Hypothalamus (tissue), 51 donors: Measurements from ENCODE around the gene SYN1.

Experiments
- DNase-seq, 51 donors: peaks; one replicate each; lab custom pipeline; 2025; lab: John Stamatoyannopoulos, UW

The SYN1 gene

DNA sequence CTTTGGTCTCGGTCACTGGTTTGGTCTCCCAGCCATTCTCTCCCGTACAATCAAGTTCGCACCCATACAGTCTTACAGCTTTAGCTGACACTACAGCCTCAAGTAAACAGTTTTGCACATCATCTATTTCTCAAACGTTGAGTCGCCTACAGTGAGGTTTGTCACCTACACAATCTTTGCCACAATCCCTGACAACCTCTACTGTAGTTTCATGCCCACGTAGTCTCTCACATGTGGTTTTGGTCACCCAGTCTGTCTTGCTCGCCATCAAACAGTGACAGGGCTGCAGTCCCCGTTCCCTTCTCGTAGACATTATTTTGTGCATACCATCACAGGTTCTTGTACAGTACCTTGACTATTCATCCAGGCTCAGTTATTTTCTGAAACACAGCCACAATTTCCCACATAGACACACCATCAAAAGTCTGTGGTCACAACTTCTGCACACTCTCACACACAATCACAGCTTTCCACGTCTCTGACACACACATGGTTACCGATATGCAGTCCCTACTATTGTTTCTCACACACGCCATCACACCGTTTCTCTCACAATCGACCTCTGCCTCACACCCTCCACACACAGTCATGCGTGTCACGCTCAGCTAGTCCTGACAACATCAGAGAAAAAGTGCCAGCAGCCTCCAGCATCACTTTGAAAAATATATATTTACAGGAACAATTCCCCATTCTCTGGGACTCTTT is 15.4 kb upstream of the SYN1 start:
- DNase-seq, result no peak

DNA sequence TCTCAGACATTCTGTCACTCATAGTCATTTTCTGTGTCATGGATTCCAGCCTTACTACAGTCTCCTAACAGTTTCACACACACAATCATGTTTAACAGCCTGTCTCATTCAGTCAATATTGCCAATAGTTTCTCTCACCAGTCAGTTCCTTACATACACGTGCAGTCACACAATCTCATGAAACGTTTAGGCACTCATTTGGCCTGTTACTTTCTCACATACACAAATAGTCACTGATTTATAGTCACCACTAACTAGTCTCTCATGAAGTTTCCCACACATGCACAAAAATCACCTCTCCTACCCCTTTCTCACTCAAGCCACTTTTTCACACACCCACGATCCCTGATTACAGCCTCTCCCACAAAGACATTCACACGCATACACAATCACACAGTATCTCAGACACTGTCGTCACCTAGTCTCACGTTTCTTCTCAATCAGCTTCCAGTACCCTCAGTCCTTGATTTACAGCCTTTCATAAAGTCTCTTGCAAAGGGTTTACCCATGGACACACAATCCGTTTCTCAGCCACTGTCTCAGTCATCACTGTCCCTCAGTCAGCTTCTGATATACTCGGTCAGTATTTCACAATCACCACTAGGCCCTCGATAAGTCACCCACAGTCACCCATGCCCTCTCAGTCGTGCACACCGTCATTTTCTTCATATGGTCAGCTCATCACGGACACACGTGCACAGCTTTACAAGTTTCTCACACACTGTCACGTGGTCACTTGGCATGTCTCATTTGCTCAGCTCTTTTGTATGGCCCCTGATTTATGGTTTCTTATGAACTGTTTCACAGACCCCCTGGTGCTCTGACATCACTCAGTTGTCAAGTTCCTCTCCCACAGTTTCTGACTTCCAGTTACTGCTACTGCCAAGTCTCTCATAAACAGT is 14.3 kb upstream of the SYN1 start:
- no peak for DNase-seq

DNA sequence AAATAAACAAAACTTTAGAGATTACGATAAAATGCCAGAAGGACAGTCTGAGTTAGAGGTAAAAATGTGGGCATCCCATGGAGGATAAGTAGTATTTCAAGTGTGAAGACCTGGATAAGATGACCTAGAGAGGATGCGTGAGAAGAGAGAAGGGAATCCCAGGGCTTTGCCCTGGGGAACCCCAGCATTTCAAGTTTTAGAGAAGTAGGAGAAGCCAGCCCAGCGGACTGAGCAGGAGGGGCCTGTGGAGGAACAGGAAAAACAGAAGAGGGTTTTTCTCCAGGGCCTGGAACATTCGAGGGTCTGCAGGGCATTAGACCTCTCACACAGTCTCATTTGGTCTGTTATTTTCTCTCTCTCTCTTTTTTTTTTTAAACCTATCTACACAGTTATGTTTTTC is 13.0 kb upstream of the SYN1 start:
- DNase-seq, result no peak

DNA sequence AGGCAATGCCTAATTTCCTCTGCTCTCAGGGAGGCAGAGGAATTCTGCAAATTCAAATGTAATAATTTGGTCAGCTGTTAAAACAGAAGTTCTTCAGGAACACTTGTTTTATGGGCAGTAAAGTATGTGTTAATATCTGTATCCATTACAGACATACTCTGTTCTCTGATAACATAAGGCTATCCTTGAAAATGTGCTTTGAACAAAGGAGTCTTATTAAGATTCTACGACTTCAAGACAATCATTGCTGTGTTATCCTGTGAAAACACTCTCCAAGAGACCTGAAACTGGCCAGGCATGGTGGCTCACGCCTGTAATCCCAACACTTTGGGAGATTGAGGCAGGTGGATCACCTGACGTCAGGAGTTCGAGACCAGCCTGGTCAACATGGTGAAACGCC is 12.0 kb upstream of the SYN1 start:
- no peak for DNase-seq

DNA sequence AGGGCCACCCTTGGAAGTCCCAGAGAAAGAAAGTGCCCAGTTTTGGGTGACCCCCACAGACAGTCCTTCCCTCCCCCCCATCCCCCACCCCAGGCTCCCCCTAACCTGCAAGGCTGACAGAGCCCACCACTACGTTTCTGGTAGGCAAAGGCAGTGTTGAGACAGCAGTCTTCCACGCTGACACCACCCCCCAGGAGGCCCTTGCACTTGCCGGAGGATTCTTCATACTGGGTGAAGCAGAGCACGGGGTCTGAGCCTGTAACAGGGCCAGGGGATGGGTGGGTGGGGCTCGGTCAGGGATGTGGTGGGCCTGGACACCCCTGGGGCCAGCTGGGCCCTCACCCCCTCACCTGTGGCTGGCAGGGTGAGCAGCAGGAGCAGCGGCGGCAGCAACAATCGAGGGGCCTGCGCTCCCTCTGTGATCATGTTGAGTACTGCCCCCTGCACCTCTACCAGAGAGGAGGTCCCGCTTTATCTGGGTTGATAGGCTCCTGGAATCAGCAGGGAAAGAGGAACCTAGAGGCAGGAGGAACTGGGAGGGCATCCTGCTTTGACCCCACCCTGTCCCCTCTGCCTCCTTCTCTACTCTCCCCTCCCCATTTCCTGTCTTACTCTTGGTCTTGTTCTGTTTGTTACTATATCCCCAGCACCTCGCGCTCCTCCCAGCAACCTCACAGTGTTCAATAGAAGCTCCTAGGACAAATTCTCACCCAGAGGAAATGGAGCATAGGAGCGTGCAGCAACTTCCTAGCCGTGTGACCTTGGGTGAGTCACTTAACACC is 10.0 kb upstream of the SYN1 start, which contains the start of gene CFP:
CFP (minus strand) TSS at position 512 of the 782 bp plus-strand sequence; CDS start at position 426, 86 bp downstream.
- DNase-seq, result no peak

DNA sequence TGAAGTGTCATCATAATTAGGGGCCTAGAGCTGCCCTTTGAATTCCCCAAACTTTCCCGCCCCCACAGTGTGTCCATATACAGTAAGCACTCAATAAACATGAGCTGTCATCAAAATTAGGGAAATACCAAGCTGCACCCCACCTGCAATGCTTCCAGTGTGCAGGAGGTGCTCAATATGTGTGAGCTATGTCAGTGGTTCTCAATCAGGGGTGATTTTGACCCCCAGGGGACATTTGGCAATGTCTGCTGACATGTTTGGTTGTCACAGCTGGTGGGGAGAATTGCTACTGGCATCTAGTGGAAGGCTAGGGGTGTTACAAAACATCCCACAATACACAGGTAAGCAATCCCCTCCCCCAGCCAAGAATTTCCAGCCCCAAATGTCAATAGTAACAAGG is 9.3 kb upstream of the SYN1 start:
- no peak for DNase-seq

DNA sequence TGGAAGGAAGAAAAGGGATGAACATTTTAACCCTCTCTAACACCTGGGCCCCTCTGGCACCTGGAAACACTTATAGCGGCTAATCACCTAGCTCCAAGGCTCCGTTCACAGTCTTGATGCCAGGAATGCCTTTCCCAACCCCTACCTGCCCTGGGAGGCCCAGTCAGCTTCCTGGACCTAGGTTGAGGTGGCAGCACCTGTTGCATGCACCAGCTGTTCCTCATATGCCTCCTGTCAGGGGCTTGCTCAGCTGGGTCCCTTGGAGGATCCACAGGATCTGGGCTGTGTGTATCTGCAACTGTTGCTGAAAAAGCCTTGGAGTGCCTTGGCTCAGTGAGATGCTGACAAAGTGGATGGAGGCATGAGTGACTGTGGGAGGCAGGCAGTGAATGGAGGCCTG is 5.7 kb upstream of the SYN1 start:
- no peak for DNase-seq

DNA sequence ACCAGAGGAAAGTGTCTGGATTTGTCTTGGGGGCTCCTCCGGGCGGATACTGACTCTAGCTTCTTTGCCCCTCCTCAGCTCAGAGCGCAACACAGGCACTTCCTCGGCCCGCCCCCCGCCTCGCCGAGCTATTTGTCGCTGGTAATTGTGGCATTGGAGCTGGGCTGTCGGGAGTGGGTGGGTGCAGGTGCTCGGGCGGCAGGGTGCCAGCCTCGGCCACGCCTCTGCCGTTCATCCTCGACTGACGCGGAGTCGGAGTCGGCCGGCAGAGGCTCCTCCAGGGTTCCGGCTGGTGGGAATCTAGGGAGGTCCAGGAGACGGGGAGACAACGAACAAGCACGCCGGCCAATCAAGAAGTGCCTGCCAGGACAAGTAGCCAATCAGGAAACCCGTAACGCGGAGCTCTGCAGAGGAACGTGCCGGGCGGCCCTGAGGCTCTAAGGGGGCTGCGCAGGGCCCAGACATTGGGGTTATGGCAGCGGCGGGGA is 3.9 kb upstream of the SYN1 start:
- DNase-seq, result peak in 43 of 51 donors; percentile 3 to 73 (median 32)

DNA sequence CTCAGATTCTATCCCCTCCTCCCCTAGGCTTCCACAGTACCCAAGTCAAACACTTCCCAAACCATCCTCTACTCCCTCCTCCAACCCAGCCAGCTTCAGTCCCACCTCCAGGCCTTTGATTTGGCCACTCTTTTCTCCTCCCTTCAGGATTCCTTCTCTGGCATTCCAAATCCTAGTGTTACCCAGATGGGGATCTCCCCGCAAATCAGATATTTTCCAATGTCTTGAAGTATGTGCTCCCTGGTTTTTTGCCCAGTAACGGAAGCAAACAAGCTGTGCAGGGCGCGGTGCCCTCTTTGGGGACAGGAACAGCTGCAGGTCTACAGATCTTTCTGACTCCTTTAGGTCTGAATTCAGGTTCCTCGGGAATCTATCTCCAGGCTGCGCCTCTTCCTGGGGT is 2.2 kb upstream of the SYN1 start:
- no peak for DNase-seq

DNA sequence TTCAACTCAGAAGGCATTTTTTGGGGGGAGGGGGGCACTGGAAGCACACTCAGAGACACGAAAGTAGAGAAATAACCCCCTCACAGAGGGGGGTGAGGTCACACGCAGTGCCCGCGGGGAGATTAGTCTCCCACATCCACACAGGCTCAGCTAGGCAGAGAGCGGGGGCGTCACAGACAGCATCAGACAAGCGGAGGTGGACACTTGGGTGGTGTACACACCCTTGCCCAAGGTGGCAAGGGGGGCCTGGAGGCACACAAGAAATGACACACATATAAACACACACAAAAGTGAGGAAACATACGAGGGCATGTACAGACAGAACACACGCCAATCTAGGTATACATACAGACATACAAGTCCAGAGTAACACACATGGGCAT is 637 bp upstream of the SYN1 start:
- peak in 1 of 51 donors; percentile 32 for DNase-seq

DNA sequence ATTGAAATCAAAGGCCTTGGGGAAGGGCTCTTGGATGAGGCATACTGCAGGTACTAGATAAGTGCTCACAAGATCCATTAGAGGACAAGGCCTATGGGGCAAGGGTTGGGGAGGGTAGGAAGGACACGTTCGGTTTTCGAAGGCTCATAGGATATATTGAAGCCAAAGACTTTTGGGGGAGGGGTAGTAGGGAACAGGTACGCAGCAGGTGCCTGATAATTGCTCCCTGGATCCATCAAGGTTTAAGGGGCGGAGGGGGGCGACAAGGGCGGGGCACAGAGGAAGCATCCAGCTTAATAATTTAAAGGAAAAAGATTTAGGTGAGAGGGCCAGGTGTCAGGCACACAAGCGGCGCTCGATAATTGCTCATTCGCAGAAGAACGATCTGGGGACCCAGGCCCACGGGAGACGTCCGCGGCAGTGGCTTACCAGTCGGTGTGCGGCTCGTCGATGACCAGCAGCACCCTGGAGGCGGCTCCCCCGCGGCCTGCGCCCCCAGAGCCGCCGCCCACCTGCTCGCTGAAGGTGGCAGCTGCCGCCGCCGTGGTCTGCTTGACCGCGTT is 653 bp downstream of the SYN1 start:
- DNase-seq, result no peak

DNA sequence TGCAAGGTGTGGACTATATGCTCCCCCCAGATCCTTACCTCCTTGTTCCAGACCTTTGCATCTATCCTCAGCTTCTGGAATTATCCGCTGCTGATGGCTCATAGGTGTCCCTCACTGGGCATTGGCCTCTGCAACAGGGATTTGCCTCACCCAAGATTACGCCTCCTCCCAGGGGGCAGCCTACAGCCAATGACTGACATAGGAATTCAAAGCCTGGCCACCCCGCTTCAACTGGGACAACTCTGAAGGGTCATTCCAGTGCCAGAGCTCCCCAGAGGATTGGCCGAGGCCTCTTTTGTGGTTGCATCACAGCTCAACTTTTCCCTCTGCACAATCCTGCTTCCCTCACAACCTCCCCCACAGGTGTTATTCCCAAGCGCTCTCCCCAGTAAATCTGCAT is 5.0 kb downstream of the SYN1 start:
- no peak for DNase-seq

DNA sequence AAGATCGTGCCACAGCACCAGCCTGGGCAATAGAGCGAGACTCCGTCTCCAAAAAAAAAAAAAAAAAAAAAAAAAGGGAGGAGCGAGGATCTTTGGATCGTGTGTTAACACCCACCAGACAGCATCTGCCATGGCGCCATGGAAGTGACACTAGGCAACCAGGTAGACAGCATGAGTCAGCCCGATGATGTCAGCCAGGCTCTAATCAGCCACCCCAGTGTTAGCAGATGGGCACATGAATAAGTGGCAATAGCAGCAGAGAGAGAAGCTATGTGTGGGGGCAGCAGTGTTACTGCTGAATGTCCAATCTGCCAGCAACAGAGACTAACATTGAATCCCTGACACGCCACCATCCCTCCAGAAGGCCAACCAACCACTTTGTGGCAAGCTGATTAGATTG is 6.6 kb downstream of the SYN1 start:
- DNase-seq, result peak in 2 of 51 donors; percentile 16 to 54

DNA sequence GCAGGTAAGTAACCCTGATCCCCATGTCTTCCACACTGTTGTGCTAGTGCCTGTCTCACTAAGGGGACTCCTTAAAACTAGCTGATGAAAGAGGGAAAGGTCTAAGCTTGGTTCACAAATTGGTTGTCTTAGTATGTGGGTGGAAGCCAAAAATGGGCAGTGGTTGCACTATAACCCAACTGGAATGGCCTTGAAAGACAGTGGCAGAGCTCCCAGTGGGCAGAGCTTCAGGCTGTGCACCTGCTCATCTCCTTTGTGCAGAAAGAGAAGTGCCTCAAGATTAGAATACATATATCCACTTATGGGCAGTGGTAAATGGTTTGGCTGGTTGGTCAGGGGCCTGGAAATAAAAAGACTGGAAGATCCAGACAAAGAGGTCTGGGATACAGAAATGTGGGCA is 7.2 kb downstream of the SYN1 start:
- no peak for DNase-seq

DNA sequence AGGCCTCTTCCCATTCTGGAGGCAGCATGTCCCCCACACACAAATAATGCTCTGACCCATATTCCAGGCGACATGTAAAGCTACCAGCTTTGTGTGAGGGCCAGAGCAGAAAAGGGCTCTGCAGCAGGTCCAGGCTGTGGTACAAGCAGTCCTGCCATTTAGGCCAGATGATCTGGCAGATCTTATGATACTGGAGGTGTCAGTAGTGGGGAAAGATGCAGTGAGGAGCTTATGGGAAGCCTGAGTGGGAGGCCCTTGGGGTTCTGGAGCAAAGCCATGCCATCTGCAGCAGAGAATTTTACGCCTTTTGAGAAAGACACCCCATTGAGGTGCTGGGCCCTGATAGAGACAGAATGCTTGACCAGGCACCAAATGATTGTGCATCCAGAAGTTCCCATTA is 7.7 kb downstream of the SYN1 start:
- DNase-seq, result no peak

DNA sequence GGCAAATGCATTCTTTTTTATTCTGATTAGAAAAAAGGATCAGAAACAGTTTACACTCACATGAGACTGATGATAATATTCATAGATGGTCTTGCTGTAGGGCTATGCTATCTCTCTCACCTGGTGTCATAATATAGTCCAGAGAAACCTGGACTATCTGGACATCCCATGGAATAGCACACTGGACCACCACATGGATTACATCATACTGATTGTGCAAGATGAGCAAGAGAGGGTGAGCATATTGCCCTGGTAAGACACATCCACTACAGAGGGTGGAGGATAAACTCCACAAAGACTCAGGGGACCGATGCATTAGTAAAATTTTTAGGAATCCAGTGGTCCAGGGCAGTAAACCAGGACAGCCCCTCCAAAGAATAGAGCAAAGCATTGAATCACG is 8.2 kb downstream of the SYN1 start:
- no peak for DNase-seq

DNA sequence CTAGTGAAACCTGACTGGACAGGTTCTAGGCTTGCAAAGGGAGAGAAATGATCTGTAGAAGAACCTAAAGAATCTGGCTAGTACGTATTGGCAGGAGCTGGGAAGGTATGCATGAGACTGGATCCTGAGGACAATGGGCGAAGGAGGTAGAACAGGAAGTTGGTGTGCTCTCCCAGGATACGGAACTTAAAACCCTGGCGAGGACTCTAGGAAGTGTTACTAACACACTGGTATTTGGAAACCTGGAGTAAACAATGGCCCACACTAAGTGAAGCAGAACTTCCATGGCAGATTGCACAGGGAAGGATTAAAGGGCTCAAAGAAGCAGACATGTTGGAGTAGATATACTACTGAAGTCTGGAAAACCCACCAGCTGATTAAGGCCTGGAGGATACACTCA is 9.1 kb downstream of the SYN1 start:
- DNase-seq, result no peak

DNA sequence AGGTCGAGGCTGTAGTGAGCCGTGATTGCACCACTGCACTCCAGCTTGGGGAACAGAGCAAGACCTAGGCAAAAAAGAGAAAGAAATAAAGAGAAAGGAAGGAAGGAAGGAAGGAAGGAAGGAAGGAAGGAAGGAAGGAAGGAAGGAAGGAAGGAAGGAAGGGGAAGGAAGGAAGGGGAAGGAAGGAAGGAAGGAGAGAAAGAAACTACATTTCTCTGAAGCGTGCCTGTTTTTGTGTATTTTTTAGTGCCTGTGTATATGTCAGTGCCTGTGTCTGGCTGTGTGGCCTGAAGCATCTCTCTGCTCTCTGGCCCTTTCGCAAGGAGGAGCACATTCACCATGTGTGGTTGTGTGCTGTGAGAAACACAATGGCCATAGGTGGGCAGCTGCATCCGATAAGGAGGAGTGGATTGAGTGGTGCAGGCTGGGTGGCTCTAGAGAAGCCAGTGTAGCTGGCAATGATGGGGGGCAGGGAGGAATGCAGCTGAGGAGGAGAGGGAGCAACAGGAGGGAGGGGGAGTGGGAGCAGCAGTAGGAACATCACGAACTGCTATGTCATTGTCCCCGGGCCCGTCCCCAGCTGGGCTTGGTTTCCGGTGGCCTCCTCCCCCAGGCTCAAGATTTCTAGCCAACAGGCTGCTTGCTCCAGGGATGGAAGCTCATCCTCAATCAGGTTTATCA is 11.4 kb downstream of the SYN1 start:
- peak in 11 of 51 donors; percentile 1 to 55 (median 5) for DNase-seq

DNA sequence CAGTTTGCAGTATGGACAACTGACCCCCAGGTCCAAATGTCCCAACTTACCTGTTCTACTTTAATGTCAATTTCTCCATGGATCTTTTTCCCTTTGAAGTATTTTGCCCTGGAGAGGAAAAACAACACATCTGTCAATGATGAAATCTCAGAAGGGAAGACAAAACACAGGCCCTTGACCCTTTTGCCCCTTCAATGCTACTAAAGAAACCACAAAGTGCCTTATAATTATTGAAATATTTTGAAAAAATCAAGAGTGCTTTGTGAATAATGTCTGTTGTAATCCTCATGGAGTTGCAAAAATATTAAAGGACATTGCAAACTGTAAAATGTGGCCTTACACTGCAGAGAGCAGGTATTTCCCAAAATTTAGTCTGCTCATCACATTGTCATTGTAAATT is 12.6 kb downstream of the SYN1 start:
- no peak for DNase-seq

DNA sequence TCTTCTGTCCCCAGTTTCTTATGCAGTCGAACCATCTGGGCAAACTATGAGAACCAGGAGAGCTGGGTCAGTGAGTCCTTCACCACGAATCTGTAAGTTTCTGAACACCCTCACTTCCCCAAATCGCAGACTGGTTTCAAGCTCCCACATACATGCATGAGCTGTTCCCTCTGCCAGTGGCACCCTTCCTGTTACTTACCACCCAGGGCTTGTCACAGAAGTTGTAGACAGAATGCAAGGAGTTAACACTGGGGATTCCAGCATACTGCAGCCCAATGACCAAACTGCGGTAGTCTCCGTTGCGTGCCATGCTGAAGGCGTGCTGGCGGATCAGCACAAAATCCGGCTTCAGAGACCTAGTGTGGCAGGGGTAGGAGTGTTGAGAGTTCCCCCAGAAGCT is 14.6 kb downstream of the SYN1 start:
- no peak for DNase-seq
